NCI-H187 (cell line): ENCODE results near the gene XPC.

ENCODE experiments used
- DNase-seq, 2 experiments: peaks; one replicate each; lab custom pipeline; 2025; lab: John Stamatoyannopoulos, UW

The XPC gene

GRCh38 chr3:14170531-14171159, 7.8 kb downstream of the XPC start:
- DNase-seq = no peak

- no peak for DNase-seq
These were observed 8.5 kb downstream of the XPC start for GRCh38 chr3:14169871-14170270.

GRCh38 chr3:14169435-14169834, 9.0 kb downstream of the XPC start:
- DNase-seq = no peak

- DNase-seq = no peak
These were observed 11.4 kb downstream of the XPC start for GRCh38 chr3:14166877-14167603.

- no peak for DNase-seq
These were observed 16.2 kb downstream of the XPC start for GRCh38 chr3:14162178-14162577.

GRCh38 chr3:14161282-14161681, 17.1 kb downstream of the XPC start:
- no peak for DNase-seq

- no peak for DNase-seq
These were observed 19.0 kb downstream of the XPC start for GRCh38 chr3:14159426-14159825.

GRCh38 chr3:14158370-14158769, 20.0 kb downstream of the XPC start:
- no peak for DNase-seq

- no peak for DNase-seq
These were observed 20.4 kb downstream of the XPC start for GRCh38 chr3:14157951-14158350.

- DNase-seq = no peak
These were observed 21.4 kb downstream of the XPC start for GRCh38 chr3:14156843-14157561.

- DNase-seq = no peak
These were observed 22.2 kb downstream of the XPC start for GRCh38 chr3:14156201-14156600.

GRCh38 chr3:14154895-14155440, 23.4 kb downstream of the XPC start:
- no peak for DNase-seq

- DNase-seq = no peak
These were observed 24.1 kb downstream of the XPC start for GRCh38 chr3:14154276-14154675.

- DNase-seq = no peak
These were observed 24.7 kb downstream of the XPC start for GRCh38 chr3:14153663-14154062.

GRCh38 chr3:14152963-14153355, 25.4 kb downstream of the XPC start:
- no peak for DNase-seq

GRCh38 chr3:14152233-14152962, 26.0 kb downstream of the XPC start:
- no peak for DNase-seq

- no peak for DNase-seq
These were observed 26.8 kb downstream of the XPC start for GRCh38 chr3:14151471-14152083.

- no peak for DNase-seq
These were observed 27.7 kb downstream of the XPC start for GRCh38 chr3:14150491-14151230.

GRCh38 chr3:14150078-14150477, 28.3 kb downstream of the XPC start:
- DNase-seq = no peak

- DNase-seq = no peak
These were observed 30.1 kb downstream of the XPC start for GRCh38 chr3:14148041-14148985.
